Amniotic stem cell (primary cell): ENCODE results near the gene PCMTD2.
"Not testable (repeated sequence)": the region's sequence is repeated elsewhere in the genome, so short reads cannot be mapped to it uniquely, and the experiment has no call there.

Source experiments
- DNase-seq: peaks from one replicate; lab custom pipeline; 2025; lab: John Stamatoyannopoulos, UW

Gene PCMTD2

DNA sequence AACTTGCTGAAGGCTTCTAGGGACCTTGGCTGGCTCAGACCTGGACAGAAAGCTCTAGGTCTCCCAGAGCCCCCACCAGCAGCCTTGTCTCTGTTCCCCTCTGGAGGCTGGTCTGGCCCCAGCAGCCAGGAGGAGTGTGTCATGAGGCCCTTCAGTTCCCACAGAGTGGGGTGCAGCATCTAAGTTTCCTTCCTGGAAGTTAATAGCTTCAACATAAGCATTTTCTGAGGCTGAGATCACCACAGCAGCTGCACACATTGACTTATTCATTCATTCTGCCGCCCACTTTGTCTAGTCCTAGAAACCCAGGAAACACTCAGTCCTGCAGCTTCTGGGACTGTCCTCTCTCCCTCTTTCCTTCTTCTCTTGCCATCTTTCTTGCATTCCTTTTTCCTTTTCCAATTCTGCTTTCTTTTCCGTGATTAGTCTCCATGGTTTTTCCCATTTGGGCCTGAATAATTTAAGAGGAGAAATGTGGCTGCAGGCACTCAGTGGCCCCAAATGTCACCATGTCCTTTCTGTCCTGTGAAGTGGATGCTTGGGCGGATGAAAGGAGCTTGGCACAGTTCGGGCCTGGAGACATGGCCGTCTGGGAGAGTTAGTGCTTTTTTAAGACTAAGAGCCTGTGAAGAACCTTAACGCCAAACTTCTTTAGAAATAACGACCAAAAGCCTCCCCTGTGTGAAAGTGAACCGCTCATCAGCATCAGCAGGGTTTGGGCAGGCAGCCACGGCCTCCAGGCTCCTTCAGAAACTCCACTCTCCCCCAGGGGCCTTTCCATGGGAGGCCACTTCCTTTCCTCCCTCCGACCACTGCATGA is 31.0 kb upstream of the PCMTD2 start:
- peak; percentile 74 for DNase-seq

DNA sequence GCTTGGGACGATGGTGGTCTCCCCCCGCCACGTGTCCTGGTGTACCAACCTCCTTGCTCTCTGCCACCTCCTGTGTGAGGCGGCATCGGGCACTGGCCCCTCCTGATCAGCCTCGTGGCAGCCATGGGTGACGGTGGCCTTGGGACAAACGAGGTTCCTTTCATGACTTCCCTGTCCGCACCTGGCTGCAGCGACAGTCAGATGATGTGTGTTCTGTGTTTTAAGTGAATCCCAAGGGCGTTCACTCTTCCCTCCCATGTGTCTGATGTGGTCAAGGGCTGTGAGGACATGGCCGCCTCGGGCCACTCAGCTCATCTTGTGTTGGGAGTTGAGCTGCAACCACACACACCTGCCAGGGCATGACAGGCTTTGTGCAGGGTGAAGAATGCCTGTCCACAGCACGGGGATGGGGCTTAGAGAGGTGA is 30.4 kb upstream of the PCMTD2 start:
- DNase-seq, result no peak

DNA sequence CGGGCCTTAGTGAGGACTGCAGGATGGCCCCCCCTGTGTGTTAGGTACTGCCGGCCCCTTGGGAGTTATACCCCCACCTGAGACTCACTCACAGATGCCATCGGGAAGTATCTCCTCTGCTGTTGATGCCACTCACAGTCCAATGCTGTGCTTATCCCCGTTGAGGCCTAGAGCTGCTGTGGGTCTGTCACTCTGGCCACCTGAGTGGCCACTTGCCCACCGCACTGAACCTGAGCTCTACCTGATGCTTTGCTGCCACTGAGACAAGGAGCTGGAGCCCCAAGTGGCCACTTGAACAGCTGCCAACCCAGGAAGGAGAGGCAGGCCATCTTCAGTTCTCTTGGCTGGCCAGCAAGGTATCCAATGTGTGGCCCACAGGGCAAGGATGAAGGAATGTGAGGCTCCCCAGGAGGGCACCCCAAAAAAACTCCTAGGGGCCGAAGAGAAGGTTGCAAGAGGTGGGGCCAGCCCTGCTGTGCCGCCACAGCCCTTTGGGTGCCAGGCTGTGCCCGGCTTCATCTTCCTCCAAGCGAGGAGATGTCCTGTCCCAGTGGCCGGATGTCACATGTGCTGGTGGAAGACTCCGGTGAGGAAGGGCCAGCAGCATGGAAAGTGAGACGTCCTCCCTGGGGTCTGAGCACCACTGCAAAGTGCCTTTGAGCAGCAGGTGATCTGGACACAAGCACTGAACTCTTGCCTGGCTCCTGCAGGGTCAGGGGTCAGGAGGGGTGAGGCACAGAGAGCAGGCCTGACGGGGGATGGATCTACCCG is 29.5 kb upstream of the PCMTD2 start:
- no peak for DNase-seq

GRCh38 chr20:64226686-64227580 is 28.6 kb upstream of the PCMTD2 start:
- DNase-seq, result no peak

GRCh38 chr20:64228086-64228653 is 27.4 kb upstream of the PCMTD2 start:
- no peak for DNase-seq

DNA sequence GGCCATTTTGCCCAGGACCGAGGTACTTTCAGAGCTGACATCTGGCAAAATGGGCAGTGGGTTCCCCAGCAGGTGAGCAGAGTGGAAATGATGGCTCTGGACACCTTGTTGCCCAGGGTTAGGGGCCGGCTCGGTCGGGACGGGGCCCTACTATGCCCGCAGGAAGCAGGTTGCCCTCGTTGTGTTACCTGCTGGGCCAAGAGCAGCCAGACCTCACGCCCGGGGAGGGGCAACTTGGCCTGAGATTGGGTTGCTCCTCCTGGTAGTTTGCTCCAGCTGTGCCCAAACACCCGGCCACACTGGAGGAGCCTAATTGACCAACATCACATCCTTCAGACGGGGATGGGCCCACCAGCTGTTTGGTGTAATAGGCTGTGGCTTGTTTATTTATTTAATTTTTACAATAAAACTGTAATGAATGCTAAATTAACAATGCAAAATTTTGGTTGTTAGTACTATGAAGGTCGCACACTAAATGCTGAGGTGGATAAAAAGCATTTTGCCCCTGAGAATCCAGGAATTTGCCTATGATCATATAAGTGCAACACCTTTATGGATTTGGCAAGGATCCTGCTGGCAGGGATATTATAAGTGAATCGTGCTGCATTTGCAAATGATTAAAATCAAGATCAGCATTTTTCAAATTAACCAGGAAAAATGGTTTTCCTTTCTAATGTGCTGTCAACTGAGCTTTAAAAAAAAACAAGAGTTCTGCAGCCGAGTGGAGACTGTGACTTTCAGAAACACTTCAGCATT is 26.6 kb upstream of the PCMTD2 start:
- no peak for DNase-seq

DNA sequence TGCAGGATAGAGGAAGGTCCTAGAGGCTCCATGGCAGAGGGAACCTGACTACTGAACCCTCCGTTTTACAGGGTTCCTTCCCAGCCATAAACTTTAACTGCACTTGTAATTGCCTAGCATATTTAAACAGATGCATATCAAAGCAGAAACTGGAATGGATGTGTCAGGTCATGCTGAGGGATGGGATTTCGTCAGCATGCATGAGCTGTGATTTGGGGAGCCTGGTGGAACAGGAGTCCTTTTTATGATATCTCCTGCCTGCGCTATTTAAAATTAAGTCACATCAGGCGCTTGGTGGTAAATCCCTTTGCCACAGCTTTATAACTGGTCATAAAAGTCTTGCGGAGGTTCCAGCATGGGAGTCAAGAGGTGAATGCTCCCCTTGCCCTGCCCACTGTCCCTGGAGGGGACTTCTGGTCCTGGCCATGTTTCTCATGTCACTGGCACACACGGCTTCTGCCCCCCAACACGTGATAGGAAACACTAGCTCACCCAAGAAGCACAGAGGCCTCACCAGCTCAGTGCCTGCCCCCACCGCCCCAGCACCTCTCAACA is 26.0 kb upstream of the PCMTD2 start:
- DNase-seq, result no peak

- no peak for DNase-seq
These were observed 24.9 kb upstream of the PCMTD2 start for GRCh38 chr20:64230461-64231145.

DNA sequence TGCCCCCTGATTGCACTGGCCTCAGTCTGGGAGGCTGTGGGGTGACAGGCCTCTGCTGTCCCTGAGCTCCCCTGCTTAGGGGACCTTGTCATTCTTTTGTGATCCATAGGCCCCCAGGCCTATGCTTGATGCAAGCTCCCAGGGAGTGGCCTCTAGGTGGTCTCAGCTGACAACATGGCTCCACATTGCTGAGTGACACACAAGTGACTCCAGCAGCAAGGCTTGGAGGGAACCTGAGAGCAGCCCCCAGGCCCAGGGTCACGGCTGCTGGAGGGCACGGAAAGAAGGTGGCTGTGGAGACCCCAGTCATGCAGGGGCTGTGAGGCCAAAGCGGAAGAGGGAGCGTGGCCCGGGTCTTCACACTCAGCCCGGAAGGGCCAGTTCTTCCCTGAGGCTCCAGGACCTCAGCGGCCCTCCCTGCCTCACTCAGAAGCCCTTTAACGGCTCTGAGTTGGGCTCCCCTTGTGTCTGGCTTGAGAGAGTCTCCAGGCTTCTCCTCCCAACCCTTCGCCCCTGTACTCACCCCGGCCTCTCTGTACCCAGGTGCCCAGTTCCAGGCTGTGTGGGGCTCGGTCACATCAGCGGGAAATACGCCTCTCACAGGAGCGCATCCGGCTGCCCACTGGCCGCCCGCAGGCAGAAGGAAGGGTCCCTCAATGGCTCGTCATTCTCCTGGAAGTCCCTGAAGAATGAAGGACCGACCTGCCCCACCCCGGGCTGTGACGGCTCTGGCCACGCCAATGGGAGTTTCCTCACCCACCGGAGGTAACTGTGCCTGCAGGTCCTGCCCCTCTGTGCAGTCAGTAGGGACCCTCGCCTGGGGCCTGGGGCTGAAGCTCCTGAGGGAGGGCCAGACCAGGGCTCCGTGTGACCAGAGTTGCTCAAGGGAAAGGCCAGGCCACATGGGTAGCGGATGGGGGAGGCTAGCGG is 23.7 kb upstream of the PCMTD2 start:
- no peak for DNase-seq

DNA sequence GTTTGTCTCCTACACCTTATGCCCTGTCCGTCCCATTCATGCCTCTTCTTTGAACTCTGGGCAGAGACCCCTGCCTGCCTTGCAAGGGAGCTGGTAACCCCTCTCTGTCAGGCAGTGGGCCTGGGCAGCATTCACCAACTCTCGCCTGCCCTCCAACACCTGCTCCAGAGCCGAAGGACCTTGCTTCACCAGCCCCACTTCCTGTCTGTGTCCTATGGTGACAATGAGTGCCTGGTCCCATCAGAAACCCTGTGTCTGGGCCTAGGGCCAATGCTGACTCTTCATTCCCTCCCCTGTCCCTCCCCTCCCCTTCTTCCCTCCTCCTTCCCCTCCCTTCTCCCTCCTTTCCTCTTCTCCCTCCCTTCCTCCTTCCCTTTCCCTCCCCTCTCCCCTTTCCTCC is 22.8 kb upstream of the PCMTD2 start:
- no peak for DNase-seq

- DNase-seq, result no peak
These were observed 21.8 kb upstream of the PCMTD2 start for GRCh38 chr20:64233725-64234124.

DNA sequence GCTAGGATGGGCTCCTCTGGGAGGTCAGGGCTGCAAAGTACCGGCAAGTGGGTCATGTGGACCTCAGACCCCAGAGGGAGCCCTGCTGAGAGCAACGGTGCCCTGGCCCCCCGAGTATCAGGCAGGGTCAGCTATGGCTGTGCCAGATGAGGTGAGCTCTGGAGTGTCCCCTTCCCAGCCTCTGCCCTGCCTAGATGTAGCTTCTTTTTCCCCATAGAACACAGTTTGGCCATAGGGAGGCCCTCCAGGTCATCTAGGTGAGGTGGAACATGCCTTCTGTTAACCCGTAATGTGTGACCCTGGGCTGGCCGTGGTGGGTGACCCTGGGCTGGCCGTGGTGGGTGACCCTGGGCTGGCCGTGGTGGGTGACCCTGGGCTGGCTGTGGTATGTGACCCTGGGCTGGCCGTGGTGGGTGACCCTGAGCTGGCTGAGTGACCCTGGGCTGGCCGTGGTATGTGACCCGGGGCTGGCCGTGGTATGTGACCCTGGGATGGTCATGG is 21.2 kb upstream of the PCMTD2 start:
- no peak for DNase-seq

DNA sequence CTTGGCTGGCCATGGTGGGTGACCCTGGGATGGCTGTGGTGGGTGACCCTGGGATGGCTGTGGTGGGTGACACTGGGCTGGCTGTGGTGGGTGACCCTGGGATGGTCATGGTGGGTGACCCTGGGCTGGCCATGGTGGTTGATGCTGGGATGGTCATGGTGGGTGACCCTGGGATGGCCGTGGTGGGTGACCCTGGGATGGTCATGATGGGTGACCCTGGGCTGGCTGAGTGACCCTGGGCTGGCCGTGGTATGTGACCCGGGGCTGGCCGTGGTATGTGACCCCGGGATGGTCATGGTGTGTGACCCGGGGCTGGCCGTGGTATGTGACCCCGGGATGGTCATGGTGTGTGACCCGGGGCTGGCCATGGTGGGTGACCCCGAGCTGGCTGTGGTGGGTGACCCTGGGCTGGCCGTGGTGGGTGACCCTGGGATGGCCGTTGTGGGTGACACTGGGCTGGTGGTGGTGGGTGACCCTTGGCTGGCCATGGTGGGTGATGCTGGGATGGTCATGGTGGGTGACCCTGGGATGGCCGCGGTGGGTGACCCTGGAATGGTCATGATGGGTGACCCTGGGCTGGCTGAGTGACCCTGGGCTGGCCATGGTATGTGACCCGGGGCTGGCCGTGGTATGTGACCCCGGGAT is 20.5 kb upstream of the PCMTD2 start:
- DNase-seq, result not testable (repeated sequence)

GRCh38 chr20:64236137-64237088 is 19.1 kb upstream of the PCMTD2 start:
- DNase-seq, result no peak

GRCh38 chr20:64237316-64237715 is 18.2 kb upstream of the PCMTD2 start:
- DNase-seq, result no peak

DNA sequence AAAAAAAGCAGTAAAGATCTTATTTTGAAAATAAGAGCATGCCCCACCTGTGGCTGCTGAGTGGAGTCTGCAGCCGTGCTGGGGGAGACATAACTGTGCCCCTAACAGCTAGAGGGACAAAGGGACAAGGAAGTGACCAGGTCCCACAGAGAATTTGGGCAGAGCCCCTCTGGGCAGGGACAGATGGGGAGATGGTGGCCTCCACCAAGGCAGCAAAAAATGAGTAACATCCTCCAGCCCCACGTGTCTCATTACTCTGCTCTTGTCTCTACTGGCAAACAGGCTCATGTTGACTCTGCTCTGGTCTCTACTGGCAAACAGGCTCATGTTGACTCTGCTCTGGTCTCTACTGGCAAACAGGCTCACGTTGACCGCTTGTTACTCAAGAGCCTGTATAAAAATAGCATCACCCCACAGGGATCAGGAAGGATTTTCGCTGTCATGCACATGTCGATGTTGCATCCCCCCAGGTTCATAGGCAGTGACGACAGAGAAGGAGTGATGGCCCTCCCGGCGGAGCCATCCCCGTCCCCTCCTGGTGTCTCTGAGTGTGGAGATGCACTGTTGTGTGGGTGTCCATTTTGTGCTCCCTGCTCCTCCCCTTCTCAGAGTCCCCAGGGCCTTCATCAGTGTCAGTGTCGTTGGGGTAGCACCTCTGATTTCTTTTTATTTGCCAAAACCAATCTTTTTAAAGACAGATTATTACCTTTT is 17.3 kb upstream of the PCMTD2 start:
- DNase-seq, result no peak
